WTC11 (cell line): ENCODE measurements around the gene CDCA5.

Source experiments
- CREB1 ChIP-seq: sonication (generic); formaldehyde crosslinking; IDR thresholded peaks from 2 replicates; pipeline ENCODE4 v1.8.0; 2023; ENCODE audit warnings: mild to moderate bottlenecking, missing genetic modification reagents
- TF ChIP-seq, protein P1 (sequence below): sonication (generic); formaldehyde crosslinking; IDR thresholded peaks from 2 replicates; pipeline ENCODE4 v1.8.1; 2023; ENCODE audit warnings: mild to moderate bottlenecking, missing genetic modification reagents, moderate library complexity
- TF ChIP-seq, protein P2 (sequence below): sonication (generic); formaldehyde crosslinking; IDR thresholded peaks from 2 replicates; pipeline ENCODE4 v1.8.0; 2022; ENCODE audit warnings: mild to moderate bottlenecking, missing genetic modification reagents

DNA sequence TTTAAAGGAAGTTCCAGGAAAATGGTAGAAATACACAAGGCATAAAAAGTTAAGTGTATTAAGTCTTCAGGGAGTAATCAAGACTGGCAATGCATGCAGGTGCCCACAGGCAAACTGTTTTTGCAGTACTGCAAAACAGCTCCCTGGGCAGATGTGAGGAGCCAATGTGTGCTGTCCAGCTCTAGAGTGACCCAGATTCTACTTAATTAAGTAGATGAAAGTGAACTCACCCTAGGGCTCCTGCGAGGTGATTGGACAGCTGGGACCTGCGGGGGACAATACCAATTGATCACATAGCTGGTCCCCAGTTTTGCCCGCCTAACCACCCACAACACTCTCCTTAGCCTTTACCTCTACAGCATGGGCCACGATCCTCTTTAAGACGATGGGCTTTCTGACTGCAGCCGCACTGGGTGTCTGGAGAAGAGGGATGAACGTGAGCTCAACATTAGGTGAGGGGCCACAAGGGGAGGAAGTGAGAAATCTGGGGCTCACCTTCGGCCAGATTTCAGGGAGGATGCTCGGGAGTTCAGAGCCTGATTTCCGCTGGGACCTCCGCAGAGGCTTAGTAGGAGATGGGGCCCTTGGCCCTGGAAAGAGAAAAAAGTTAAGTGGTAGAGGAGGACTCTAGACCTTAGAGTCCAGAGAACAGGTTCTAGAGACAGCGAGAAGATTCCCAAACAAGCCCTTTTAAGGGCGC is 556 bp downstream of the CDCA5 start:
- TF ChIP-seq CREB1 (CRISPR knock-in tag): no peak
- TF ChIP-seq, protein P1, sequence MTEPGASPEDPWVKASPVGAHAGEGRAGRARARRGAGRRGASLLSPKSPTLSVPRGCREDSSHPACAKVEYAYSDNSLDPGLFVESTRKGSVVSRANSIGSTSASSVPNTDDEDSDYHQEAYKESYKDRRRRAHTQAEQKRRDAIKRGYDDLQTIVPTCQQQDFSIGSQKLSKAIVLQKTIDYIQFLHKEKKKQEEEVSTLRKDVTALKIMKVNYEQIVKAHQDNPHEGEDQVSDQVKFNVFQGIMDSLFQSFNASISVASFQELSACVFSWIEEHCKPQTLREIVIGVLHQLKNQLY (CRISPR knock-in tag): no peak
- TF ChIP-seq, protein P2, sequence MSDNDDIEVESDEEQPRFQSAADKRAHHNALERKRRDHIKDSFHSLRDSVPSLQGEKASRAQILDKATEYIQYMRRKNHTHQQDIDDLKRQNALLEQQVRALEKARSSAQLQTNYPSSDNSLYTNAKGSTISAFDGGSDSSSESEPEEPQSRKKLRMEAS (CRISPR knock-in tag): no peak
